Esophagus squamous epithelium (tissue), 4 donors: ENCODE results near the gene NR0B2.

Experiments used
- POLR2A ChIP-seq, 4 donors: fragments of 450-650 bp; IDR thresholded peaks; one replicate each; pipeline ENCODE4 v1.6.1; 2017; ENCODE audit warnings: antibody characterized with exemption in 4 of 4, mild to moderate bottlenecking in 4 of 4, moderate library complexity in 3 of 4
- TF ChIP-seq, protein P1 (sequence below), 6 experiments: fragments of 450-650 bp in 4 of 6; fragments of 200-600 bp in 2 of 6; sonication (generic) in 2 of 6; IDR thresholded peaks; one replicate each; pipeline ENCODE4 v1.5.1; 2016 to 2019; ENCODE audit warnings: antibody characterized with exemption in 6 of 6, mild to moderate bottlenecking in 4 of 6, moderate library complexity in 4 of 6

DNA sequence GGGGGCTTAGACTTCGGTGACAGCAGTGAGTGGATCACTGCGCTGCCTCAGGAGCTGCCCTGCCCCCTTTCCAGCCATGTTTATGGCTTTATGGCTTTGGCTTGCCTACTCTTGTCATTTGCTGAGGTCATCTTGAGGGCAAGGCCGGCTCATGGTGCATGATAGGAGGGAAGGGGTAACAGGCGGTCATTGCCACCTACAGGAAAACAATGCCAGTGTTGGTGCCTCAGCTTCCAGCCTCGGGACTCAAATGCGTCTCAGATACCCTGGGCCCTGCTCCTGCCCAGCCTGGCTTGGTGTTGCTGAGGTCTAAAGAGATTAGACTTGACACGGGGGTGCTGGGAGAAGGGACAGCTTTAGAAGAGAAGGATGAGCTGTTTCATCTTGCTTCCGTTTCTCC is 32.0 kb upstream of the NR0B2 start:
- TF ChIP-seq, protein P1, sequence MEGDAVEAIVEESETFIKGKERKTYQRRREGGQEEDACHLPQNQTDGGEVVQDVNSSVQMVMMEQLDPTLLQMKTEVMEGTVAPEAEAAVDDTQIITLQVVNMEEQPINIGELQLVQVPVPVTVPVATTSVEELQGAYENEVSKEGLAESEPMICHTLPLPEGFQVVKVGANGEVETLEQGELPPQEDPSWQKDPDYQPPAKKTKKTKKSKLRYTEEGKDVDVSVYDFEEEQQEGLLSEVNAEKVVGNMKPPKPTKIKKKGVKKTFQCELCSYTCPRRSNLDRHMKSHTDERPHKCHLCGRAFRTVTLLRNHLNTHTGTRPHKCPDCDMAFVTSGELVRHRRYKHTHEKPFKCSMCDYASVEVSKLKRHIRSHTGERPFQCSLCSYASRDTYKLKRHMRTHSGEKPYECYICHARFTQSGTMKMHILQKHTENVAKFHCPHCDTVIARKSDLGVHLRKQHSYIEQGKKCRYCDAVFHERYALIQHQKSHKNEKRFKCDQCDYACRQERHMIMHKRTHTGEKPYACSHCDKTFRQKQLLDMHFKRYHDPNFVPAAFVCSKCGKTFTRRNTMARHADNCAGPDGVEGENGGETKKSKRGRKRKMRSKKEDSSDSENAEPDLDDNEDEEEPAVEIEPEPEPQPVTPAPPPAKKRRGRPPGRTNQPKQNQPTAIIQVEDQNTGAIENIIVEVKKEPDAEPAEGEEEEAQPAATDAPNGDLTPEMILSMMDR (IDR thresholded peaks at IDR 0.05): no peak
- no peak for TF ChIP-seq POLR2A (IDR thresholded peaks at IDR 0.05)
